UCSD-AML1 (cell line): ENCODE measurements around the gene RAB8A.
"Not testable (repeated sequence)": the region's sequence is repeated elsewhere in the genome, so short reads cannot be mapped to it uniquely, and the experiment has no call there.

Source experiments
- DNase-seq: peaks from one replicate; lab custom pipeline; 2025; ENCODE audit not compliant: unreplicated experiment; lab: John Stamatoyannopoulos, UW

RAB8A gene

DNA sequence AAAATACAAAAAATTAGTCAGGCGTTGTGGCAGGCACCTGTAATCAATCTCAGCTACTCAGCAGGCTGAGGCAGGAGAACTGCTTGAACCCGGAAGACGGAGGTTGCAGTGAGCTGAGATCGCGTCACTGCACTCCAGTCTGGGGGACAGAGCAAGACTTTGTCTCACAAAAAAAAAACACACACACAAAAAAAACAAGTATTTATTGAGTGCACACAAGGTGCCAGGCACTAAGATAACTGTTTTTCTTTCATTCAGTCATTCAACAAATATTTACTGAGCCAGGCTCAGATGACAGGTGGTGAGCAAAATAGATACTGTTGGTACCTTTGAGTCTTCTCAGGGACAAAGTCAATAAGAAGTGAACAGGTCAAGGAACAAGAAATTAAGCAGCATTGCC lies 55.4 kb downstream of the RAB8A start:
- no peak for DNase-seq

DNA sequence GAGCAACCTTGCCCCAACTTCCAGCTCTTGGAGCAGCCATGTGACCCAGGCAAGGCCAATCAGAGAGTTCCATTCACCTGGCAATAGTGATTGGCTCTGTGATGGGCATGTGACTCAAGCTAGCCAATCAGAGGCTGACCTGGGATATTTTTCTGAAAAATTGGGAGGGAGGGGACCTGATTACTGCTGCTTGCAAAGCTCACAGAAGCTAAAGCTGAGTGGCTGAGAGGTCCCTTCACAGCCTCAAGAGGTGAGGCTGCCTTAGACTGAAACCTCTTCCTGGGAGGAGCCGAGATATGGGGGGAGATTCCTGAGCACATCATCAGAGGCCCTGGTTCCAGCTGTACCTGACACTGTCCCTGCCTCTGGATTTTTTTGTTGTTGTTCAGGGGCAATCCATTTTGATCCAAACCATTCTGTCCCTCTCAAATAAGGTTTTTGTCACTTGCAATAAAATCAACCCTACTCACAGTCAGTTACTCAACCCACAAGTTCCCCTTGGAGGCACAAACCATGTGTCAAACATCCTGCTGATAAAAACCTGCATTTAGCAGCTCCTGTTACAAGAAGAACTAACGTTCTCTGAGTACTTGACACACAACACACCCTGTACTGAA lies 56.9 kb downstream of the RAB8A start:
- DNase-seq: peak; percentile 39

DNA sequence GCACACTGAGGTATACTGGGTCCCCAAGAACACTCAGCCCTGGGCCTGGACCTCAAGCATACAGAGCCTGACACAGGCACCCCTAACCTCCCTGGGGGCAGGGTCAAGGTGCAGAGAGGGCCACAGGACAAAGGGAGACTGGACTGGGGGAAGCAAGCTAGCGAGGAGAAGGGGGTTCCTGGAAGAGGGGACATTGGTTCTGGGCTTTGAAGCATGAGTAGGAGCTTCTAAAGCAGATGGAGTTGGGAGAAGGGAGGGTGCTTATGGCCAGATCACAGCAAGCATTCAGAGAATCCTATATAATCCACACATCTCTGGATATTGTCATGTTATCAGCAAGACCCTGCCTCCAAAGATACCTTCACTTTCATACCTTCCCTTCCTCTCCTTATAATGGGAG lies 58.4 kb downstream of the RAB8A start:
- DNase-seq: no peak

DNA sequence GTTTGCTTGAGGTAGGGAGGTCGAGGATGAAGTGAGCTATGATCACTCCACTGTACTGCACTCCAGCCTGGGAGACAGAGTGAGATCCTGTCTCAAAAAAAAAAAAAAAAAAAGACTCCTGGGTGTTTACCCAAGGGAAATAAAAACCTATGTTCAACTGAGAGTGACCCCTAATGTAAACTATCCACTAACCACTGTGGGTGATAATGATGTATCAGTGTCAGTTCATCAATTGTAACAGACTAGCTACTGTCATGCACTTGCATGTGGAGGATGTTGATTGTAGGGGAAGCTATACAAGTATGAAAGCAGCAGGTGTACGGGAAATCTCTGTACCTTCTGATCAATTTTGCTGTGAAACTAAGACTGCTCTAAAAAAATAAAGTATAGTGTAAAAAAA lies 64.3 kb downstream of the RAB8A start:
- DNase-seq: no peak

DNA sequence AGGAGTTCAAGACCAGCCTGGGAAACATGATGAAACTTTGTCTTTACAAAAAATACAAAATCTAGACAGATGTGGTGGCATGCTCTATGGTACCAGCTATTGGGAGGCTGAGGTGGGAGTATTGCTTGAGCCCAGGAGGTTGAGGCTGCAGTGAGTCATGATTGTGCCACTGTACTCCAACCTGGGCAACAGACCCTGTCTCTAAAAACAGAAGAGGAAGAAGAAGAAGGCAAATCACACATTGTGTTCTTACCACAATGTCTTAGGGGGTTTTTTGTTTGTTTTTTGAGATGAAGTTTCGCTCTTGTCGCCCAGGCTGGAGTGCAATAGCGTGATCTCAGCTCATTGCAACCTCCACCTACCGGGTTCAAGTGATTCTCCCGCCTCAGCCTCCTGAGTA lies 67.2 kb downstream of the RAB8A start:
- not testable (repeated sequence) for DNase-seq

DNA sequence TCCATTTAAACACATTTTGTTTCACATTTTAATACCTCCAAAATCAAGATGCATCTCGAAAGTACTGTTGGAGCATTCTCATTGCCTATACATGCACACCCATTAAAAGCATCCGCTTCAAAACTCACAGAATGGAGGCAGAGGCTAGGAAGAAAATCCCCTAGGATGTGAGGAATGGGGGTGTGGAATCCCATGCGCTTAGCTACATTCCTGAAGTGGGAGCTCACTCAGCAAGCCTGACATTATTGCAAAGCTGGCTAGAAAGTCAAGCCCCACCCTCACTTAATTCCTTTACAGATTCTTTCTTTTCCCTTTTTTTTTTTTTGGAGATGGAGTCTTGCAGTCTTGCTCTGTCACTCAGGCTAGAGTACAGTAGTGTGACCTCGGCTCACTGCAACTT lies 68.9 kb downstream of the RAB8A start:
- DNase-seq: no peak
